GM12878 (cell line): ENCODE results near the gene CDH4. TPM values are rescaled to one million over a fixed set of nuclear protein-coding genes. Genes with fewer than 3 reads are reported as not detected.

Source experiments
- ATAC-seq: fragments of 200-7000 bp; cut with Tn5 transposase; 3 replicates; pipeline ENCODE4 v1.9.1; 2020; ENCODE audit warnings: mild to moderate bottlenecking, moderate library complexity
- BruUV-seq: library from RNA; stranded (reverse); fragments of 400-500 nt; replicated peaks from 2 replicates; lab custom pipeline; 2021; lab: Mats Ljungman, UMichigan
- CTCF ChIA-PET: fragments of 300-600 bp; sonication (Branson Sonifier 250); formaldehyde crosslinking; extraction: SDS; loops from one replicate; lab custom pipeline; 2021; ENCODE audit warnings: inconsistent platforms; lab: Yijun Ruan, JAX
- POLR2A ChIA-PET: fragments of 350-600 bp; formaldehyde crosslinking; extraction: SDS; loops from one replicate; lab custom pipeline; 2021; ENCODE audit warnings: inconsistent platforms; lab: Charles Lee
- RAD21 ChIA-PET: fragments of 300-600 bp; sonication (Branson Sonifier 250); formaldehyde crosslinking; loops from one replicate; lab custom pipeline; 2023; ENCODE audit warnings: antibody characterized with exemption; ENCODE audit not compliant: unreplicated experiment; lab: Charles Lee
- SMC1A ChIA-PET: fragments of 300-600 bp; sonication (Branson Sonifier 250); formaldehyde crosslinking; loops from one replicate; lab custom pipeline; 2023; ENCODE audit not compliant: unreplicated experiment, uncharacterized antibody; lab: Charles Lee
- DNase-seq: peaks from one replicate; pipeline ENCODE4 v3.0.0-alpha.2; 2011; ENCODE audit warnings: low read depth, low spot score
- FAIRE-seq: peaks from 3 replicates; lab custom pipeline; 2011; peaks lifted over from hg19 to GRCh38; lab: Jason Lieb, UNC
- H2AFZ ChIP-seq: 2 replicates; pipeline ENCODE4 v1.6.0; 2011; ENCODE audit warnings: low read depth, low read length, control low read depth; ENCODE audit not compliant: control insufficient read depth
- H3K27ac ChIP-seq: 2 replicates; pipeline ENCODE4 v1.5.1; 2011; ENCODE audit warnings: control low read depth; ENCODE audit not compliant: control insufficient read depth, insufficient read depth
- H3K27me3 ChIP-seq, 2 experiments: replicated peaks in 1 of 2; 2 replicates each; pipeline versions ENCODE4 v1.6.0 to v1.6.1; 2011; ENCODE audit warnings: low read length in 1 of 2; ENCODE audit not compliant: control insufficient read depth in 2 of 2, insufficient read depth in 2 of 2
- H3K36me3 ChIP-seq, 2 experiments: 2 replicates each; pipeline ENCODE4 v1.5.1; 2011; ENCODE audit warnings: low read length in 1 of 2; ENCODE audit not compliant: control insufficient read depth in 2 of 2, insufficient read depth in 2 of 2
- H3K4me1 ChIP-seq: 2 replicates; pipeline ENCODE4 v1.6.1; 2011; ENCODE audit warnings: mild to moderate bottlenecking, low read length, moderate library complexity, mixed read lengths; ENCODE audit not compliant: control insufficient read depth, insufficient read depth
- H3K4me2 ChIP-seq: 2 replicates; pipeline ENCODE4 v1.6.0; 2011; ENCODE audit warnings: control low read depth; ENCODE audit not compliant: control insufficient read depth, insufficient read depth
- H3K4me3 ChIP-seq: fragments of 200-600 bp; sonication (generic); 2 replicates; pipeline ENCODE4 v1.5.1; 2016
- H3K79me2 ChIP-seq: 2 replicates; pipeline ENCODE4 v1.6.0; 2011; ENCODE audit warnings: low read length; ENCODE audit not compliant: control insufficient read depth, insufficient read depth
- H3K9ac ChIP-seq: 2 replicates; pipeline ENCODE4 v1.8.0; 2011; ENCODE audit warnings: low read length, control low read depth, mixed read lengths; ENCODE audit not compliant: control insufficient read depth, insufficient read depth
- H3K9me3 ChIP-seq: replicated peaks from 3 replicates; pipeline ENCODE4 v1.5.1; 2011; ENCODE audit warnings: mild to moderate bottlenecking, low read length; ENCODE audit not compliant: control insufficient read depth, insufficient read depth
- H4K20me1 ChIP-seq: 2 replicates; pipeline ENCODE4 v1.6.0; 2011; ENCODE audit not compliant: control insufficient read depth, insufficient read depth
- ATF2 ChIP-seq: IDR thresholded peaks from 2 replicates; pipeline ENCODE4 v1.6.1; 2012; ENCODE audit warnings: low read length, inconsistent platforms
- CREM ChIP-seq: IDR thresholded peaks from 2 replicates; pipeline ENCODE4 v1.6.1; 2014; ENCODE audit warnings: antibody characterized with exemption, low read depth
- E2F8 ChIP-seq: fragments of 450-650 bp; IDR thresholded peaks from 2 replicates; pipeline ENCODE4 v1.6.1; 2018; ENCODE audit warnings: mild to moderate bottlenecking, low read depth, moderate library complexity; ENCODE audit not compliant: partially characterized antibody
- EGR1 ChIP-seq, 2 experiments: IDR thresholded peaks; 1 replicate in 1 of 2; 2 replicates in 1 of 2; pipeline ENCODE4 v1.6.1; 2011 to 2012; ENCODE audit warnings: low read depth in 2 of 2, low read length in 2 of 2, borderline replicate concordance in 1 of 2, mild to moderate bottlenecking in 1 of 2, moderate library complexity in 1 of 2
- IRF4 ChIP-seq: IDR thresholded peaks from 2 replicates; pipeline ENCODE4 v1.6.1; 2011; ENCODE audit warnings: low read depth, low read length
- NFYB ChIP-seq: IDR thresholded peaks from 2 replicates; pipeline ENCODE4 v1.6.1; 2011; ENCODE audit warnings: low read depth, mild to moderate bottlenecking, low read length, improper control_type of control experiment, moderate library complexity; ENCODE audit not compliant: insufficient read depth
- NR2C1 ChIP-seq: fragments of 450-650 bp; IDR thresholded peaks from 2 replicates; pipeline ENCODE4 v1.6.1; 2017; ENCODE audit warnings: antibody characterized with exemption, mild to moderate bottlenecking, moderate library complexity
- RB1 ChIP-seq: fragments of 450-650 bp; formaldehyde crosslinking; IDR thresholded peaks from 2 replicates; pipeline ENCODE4 v1.6.1; 2017; ENCODE audit warnings: mild to moderate bottlenecking, borderline replicate concordance
- SRF ChIP-seq, 2 experiments: IDR thresholded peaks; 2 replicates each; pipeline ENCODE4 v1.6.1; 2011; ENCODE audit warnings: low read depth in 2 of 2, low read length in 2 of 2, mild to moderate bottlenecking in 1 of 2, moderate library complexity in 1 of 2
- TARDBP ChIP-seq: IDR thresholded peaks from 2 replicates; pipeline ENCODE4 v1.6.1; 2016; ENCODE audit warnings: borderline replicate concordance
- USF2 ChIP-seq: IDR thresholded peaks from 2 replicates; pipeline ENCODE4 v1.6.1; 2011; ENCODE audit warnings: low read depth, low read length, improper control_type of control experiment, borderline replicate concordance
- WRNIP1 ChIP-seq: IDR thresholded peaks from 2 replicates; pipeline ENCODE4 v1.6.1; 2011; ENCODE audit warnings: low read depth, low read length, improper control_type of control experiment, borderline replicate concordance
- ZBED1 ChIP-seq: IDR thresholded peaks from 2 replicates; pipeline ENCODE4 v1.6.1; 2016; ENCODE audit warnings: borderline replicate concordance
- ZNF217 ChIP-seq: fragments of 450-650 bp; IDR thresholded peaks from 2 replicates; pipeline ENCODE4 v1.6.1; 2017; ENCODE audit warnings: antibody characterized with exemption, mild to moderate bottlenecking
- WGBS: methylation state at CpG from one replicate; pipeline ENCODE4 v1.1.6; 2016; ENCODE audit warnings: low lambda C conversion rate; ENCODE audit not compliant: insufficient replicate concordance, insufficient coverage; ENCODE audit errors: missing lambda C conversion rate; 5-methylcytosine and 5-hydroxymethylcytosine counted together
- in situ Hi-C: fragments of 300-500 bp; cut with MboI; formaldehyde crosslinking; loops from 9 replicates; pipeline ENCODE4 v1.14.3; 2018; ENCODE audit warnings: mixed read lengths
- intact Hi-C: fragments of 100-400 bp; cut with micrococcal nuclease; formaldehyde crosslinking; loops from one replicate; pipeline ENCODE4 v1.14.2; 2022; ENCODE audit not compliant: unreplicated experiment
- polyA plus RNA-seq, 11 experiments: library from polyadenylated mRNA; depleted of rRNA in 4 of 11; unstranded in 6 of 11; stranded (reverse) in 5 of 11; fragments of >200 nt; fragmentation: Nextera tagmentation in 4 of 11; fragmentation: Illumina TruSeq in 1 of 11; extraction: Ambion mirVana in 4 of 11; extraction: Trizol in 1 of 11; gene quantifications; 1 replicate in 1 of 11; 2 replicates in 10 of 11; pipeline versions ENCODE4 v1.2.1 to v1.2.3, GENCODE V29; 2011 to 2016; ENCODE audit warnings: inconsistent platforms in 2 of 11, missing spikeins in 2 of 11, low read depth in 1 of 11
- total RNA-seq, 4 experiments: library from RNA; depleted of rRNA in 3 of 4; stranded (reverse); fragments of >200 nt in 3 of 4; fragmentation: Illumina TruSeq in 1 of 4; extraction: Trizol in 1 of 4; gene quantifications; 2 replicates each; pipeline versions ENCODE4 v1.2.1 to v1.2.3, GENCODE V29; 2013 to 2021

Gene CDH4
- total and polyA plus RNA-seq, 10 of the 15 experiments (the other 5 are each of a cell fraction or from before 2014, with no cell fraction given): not detected

GRCh38 chr20:61802721-61803311, 550.8 kb downstream of the CDH4 start:
- POLR2A ChIA-PET: no interaction called here

More at GRCh38 chr20:61802721-61803311, 550.8 kb downstream of the CDH4 start:
- ATAC-seq: no peak
- no peaks in the 10 kb centered on the region for H4K20me1 ChIP-seq
- H3K27ac ChIP-seq: no peak overlapping the region
- RAD21 ChIA-PET: no interaction called here
- no peak overlapping the region for H3K9ac ChIP-seq
- WGBS: 57% methylated on average over 35 of the region's 36 CpGs
- intact Hi-C loops: no loop called here
- no peak for DNase-seq
- no peaks in the 10 kb centered on the region for H3K36me3 ChIP-seq
- SMC1A ChIA-PET: no interaction called here
- H3K4me2 ChIP-seq: no peak overlapping the region
- in situ Hi-C loops: no loop called here
- H3K79me2 ChIP-seq: no peaks in the 10 kb centered on the region
- H3K9me3 ChIP-seq: no peaks in the 10 kb centered on the region
- BruUV-seq: no TSS peak
- H3K4me1 ChIP-seq: no peaks in the 10 kb centered on the region
- no peak overlapping the region for H2AFZ ChIP-seq
- FAIRE-seq: no peak
- CTCF ChIA-PET: no interaction called here
- no peaks in the 10 kb centered on the region; a peak in 2 of 4 replicates for H3K27me3 ChIP-seq
- no peak for TF ChIP-seq E2F8
- no peak for TF ChIP-seq WRNIP1
- no peak for TF ChIP-seq SRF (IDR thresholded peaks at IDR 0.05; ENCODE audit: low read depth in 2 of 2, low read length in 2 of 2)
- TF ChIP-seq CREM: no peak
- TF ChIP-seq NFYB: no peak
- no peak for TF ChIP-seq ATF2
- TF ChIP-seq USF2: no peak
- TF ChIP-seq RB1: no peak
- no peak for TF ChIP-seq TARDBP
- TF ChIP-seq ZBED1: no peak
- no peak for TF ChIP-seq NR2C1
- no peak for TF ChIP-seq ZNF217
- TF ChIP-seq IRF4: no peak
- TF ChIP-seq EGR1 (IDR thresholded peaks at IDR 0.05; ENCODE audit: borderline replicate concordance in 1 of 2, low read depth in 2 of 2, low read length in 2 of 2): no peak
- no peak overlapping the region for H3K4me3 ChIP-seq
